ENCODE data around the gene NAPSA. TPM values are rescaled to one million over a fixed set of nuclear protein-coding genes. Genes with fewer than 3 reads are reported as not detected.
"Not testable (repeated sequence)": the region's sequence is repeated elsewhere in the genome, so short reads cannot be mapped to it uniquely, and the experiment has no call there.

The NAPSA gene
- total RNA-seq, 2 donors from 2014 or later, result 0.85 to 5.0 TPM

DNA sequence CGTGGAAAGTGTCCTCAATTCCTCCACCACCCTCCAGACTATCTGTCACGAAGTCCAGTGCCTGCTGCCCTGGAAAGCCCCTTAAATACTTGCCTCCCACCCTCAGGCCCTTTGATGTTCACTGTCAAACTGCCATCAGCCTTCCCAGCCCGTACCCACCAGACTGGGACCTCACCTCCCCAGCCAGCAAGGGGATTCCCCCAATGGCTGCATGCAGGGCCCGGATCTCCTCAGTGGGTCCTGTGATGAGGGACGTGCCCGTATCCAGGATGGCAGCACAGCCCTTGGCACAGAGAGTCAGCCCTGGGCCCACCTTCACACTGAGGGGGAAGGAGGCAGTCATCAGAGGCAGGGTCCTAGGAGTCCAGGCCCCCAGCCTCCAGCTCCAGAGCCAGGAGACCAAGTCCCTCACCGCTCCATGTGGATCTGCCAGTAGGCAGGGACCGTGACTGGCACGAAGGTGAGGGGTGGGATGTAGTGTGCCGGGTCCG is 6.1 kb downstream of the NAPSA start:
- no peaks in the 10 kb centered on the region for H3K9me3 ChIP-seq
- H3K4me1 ChIP-seq (replicated peaks), result no peaks in the 10 kb centered on the region
- H3K36me3 ChIP-seq, result no peaks in the 10 kb centered on the region
- intact Hi-C loops (cut with DNase I), result no loop called here
- DNase-seq (ENCODE audit: low spot score), result no peak
- TF ChIP-seq POLR2A (IDR thresholded peaks at IDR 0.05), result no peak
- TF ChIP-seq, protein P1, sequence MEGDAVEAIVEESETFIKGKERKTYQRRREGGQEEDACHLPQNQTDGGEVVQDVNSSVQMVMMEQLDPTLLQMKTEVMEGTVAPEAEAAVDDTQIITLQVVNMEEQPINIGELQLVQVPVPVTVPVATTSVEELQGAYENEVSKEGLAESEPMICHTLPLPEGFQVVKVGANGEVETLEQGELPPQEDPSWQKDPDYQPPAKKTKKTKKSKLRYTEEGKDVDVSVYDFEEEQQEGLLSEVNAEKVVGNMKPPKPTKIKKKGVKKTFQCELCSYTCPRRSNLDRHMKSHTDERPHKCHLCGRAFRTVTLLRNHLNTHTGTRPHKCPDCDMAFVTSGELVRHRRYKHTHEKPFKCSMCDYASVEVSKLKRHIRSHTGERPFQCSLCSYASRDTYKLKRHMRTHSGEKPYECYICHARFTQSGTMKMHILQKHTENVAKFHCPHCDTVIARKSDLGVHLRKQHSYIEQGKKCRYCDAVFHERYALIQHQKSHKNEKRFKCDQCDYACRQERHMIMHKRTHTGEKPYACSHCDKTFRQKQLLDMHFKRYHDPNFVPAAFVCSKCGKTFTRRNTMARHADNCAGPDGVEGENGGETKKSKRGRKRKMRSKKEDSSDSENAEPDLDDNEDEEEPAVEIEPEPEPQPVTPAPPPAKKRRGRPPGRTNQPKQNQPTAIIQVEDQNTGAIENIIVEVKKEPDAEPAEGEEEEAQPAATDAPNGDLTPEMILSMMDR (IDR thresholded peaks at IDR 0.05), result no peak
- TF ChIP-seq POLR2AphosphoS5 (IDR thresholded peaks at IDR 0.05), result no peak
- no peak overlapping the region for H3K27ac ChIP-seq
- H3K27me3 ChIP-seq (replicated peaks; ENCODE audit: insufficient read depth), result no peaks in the 10 kb centered on the region
- 92% methylated on average over 11 of the region's 11 CpGs for WGBS
- H3K4me3 ChIP-seq, result no peak overlapping the region

DNA sequence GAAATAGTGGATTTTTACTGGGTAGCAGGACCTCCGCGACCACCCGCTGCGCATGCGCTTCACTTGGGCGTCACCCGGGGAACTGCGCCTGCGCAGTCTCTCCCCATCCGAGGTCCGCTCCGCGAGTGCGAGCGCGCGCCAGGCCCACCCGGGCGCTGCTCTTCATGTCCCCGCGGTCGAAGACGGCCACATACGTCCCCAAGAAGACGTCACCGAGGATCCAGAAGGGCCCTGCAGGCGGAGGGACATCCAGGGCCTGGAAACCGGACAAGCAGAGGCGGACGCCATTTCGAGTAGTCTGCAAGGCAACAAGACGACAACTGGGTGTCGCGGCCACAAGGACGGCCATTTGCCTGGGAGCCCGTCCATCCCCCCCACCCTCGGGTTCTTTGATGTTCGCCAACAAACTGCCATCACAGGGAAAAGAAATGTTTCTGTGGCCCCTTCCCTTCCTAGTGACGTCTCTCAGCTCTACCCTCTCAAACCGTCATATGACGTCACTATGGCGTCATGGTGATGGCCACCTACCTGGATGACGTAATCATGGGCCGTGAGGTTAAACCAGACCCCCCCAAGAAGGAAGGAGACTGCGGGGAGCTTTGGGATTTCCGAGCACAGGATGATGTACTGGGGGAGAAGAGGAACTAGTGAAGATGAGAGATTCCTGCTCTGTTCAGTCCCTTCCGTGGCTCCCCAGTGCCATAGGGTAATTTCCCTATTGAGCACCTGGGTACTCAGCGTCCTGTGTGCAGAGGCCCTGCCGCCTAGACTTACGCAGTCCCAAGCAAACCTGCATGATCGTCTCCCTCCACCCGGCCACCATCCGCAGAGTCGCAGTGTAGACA is 6.7 kb downstream of the NAPSA start:
- peak overlapping the region; percentile 35 to 38 for H3K4me3 ChIP-seq
- 48% methylated on average over 54 of the region's 54 CpGs for WGBS
- DNase-seq (ENCODE audit: low spot score), result no peak
- H3K36me3 ChIP-seq, result no peaks in the 10 kb centered on the region
- H3K4me1 ChIP-seq (replicated peaks), result no peaks in the 10 kb centered on the region
- intact Hi-C loops (cut with DNase I), result no loop called here
- H3K9me3 ChIP-seq, result no peaks in the 10 kb centered on the region
- H3K27ac ChIP-seq, result peak overlapping the region; percentile 71 to 79
- TF ChIP-seq, protein P1 (IDR thresholded peaks at IDR 0.05), result no peak
- TF ChIP-seq POLR2AphosphoS5 (IDR thresholded peaks at IDR 0.05), result peak; percentile 40
- no peaks in the 10 kb centered on the region for H3K27me3 ChIP-seq (replicated peaks; ENCODE audit: insufficient read depth)

DNA sequence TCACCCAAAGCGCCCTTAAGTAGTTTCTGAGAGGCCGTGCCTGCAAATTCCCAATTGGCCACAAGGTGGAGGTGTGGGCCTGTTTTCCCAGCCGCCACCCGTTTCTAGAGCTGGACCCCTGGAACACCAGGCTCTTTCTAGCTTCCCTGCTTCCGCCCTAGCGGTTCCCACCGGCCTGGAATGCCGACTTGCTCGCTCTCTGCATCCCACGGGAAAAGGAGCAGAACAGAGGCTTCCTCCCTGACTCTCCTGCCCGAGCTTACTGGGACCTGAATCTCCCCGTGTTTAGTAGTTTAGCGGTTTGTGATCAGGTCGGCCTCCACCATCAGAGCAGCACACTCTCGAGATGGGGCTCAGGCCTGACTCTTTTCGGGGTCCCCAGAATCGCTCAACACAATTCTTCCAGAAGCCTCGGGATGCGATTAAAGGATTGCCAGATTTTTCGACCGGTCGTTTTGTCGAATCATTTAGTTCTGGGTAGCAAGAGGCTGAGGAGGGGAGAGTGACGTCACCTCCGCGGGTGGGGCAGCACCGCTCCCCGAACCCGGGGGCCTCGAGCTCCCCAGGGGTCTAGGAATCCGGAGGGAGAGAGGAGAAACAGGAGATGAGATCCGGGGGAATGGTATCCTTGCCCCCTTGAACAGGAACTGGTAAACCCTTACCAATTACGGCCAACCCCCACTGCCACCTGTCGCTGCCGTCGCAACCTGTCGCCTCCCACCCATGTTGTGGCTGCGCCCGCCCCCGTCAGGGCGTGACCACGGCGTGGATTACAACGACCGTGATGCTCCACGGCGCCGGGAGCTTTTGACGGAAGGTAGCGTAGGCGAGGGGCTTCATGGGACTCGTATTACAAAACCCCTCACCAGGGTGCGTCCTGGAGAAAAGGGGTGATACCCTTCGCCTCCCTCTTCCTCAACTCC is 8.0 kb downstream of the NAPSA start:
- WGBS, result 25% methylated on average over 54 of the region's 54 CpGs

DNA sequence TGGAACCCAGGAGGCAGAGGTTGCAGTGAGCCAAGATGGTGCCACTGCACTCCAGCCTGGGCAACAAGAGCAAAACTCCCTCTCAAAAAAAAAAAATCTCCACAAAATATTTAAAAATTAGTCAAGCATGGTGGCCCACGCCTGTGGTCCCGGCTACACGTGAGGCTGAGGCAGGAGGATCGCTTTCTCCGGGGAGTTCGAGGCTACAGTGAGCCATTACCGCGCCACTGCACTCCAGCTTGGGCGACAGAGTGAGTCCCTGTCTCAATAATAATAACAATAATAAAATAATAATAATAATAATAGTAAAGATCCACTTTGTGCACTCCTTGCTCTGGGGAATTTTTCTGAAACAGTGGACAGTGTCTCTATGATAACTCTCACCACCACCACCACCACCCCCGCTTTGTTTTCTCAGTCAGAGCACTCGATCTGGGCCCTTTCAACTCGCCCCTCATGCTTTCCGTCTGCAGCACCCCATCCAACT is 8.7 kb downstream of the NAPSA start:
- TF ChIP-seq, protein P1 (IDR thresholded peaks at IDR 0.05), result no peak
- TF ChIP-seq POLR2AphosphoS5 (IDR thresholded peaks at IDR 0.05), result no peak
- no peak for TF ChIP-seq POLR2A (IDR thresholded peaks at IDR 0.05)
- Histone ChIP-seq H3K36me3 (no peaks in the 10 kb centered on the region), H3K27ac (peak overlapping the region in 1 of 2 donors; percentile 79), H3K27me3 (replicated peaks; ENCODE audit: insufficient read depth) (no peaks in the 10 kb centered on the region), H3K4me1 (replicated peaks) (no peaks in the 10 kb centered on the region), H3K4me3 (peak overlapping the region in 1 of 2 donors; percentile 35), H3K9me3 (no peaks in the 10 kb centered on the region)
- no peak for DNase-seq (ENCODE audit: low spot score)
- intact Hi-C loops (cut with DNase I), result loop anchor here (2.0 kb wide), 1 partner anchor 426 kb away; no protein-coding TSS in a partner anchor
- 48% methylated on average over 13 of the region's 13 CpGs for WGBS

More for the DNA sequence above, 8.0 kb downstream of the NAPSA start:
- DNase-seq (ENCODE audit: low spot score), result peak; percentile 62
- H3K9me3 ChIP-seq, result no peaks in the 10 kb centered on the region
- no peaks in the 10 kb centered on the region for H3K36me3 ChIP-seq
- TF ChIP-seq POLR2AphosphoS5 (IDR thresholded peaks at IDR 0.05) (peak; percentile 37), POLR2A (IDR thresholded peaks at IDR 0.05) (no peak)
- TF ChIP-seq, protein P1 (IDR thresholded peaks at IDR 0.05), result peak; percentile 75 to 92 (median 84)
- H3K4me3 ChIP-seq, result peak overlapping the region; percentile 29 to 35
- H3K4me1 ChIP-seq (replicated peaks), result no peaks in the 10 kb centered on the region
- H3K27ac ChIP-seq, result peak overlapping the region; percentile 71 to 79
- H3K27me3 ChIP-seq (replicated peaks; ENCODE audit: insufficient read depth), result no peaks in the 10 kb centered on the region
- intact Hi-C loops (cut with DNase I), result loop anchor here (2.0 kb wide), 1 partner anchor 425 kb away; no protein-coding TSS in a partner anchor

DNA sequence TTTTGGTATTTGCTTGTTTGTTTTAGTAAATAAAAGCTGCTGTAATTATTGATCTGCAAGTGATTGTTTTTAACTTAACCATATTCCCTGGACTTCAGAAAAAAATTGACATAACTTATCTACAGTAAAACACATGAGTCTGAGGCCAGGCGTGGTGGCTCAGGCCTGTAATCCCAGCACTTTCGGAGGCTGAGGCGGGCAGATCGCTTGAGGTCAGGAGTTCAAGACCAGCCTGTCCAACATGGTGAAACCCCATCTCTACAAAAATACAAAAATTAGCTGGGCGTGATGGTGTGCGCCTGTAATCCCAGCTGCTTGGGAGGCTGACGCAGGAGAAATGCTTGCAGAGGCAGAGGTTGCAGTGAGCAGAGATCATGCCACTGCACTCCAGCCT is 12.0 kb downstream of the NAPSA start:
- intact Hi-C loops (cut with DNase I); H3K4me1 ChIP-seq (replicated peaks); H3K4me3 ChIP-seq; H3K36me3 ChIP-seq; H3K27me3 ChIP-seq (replicated peaks; ENCODE audit: insufficient read depth); DNase-seq (ENCODE audit: low spot score); H3K9me3 ChIP-seq; H3K27ac ChIP-seq: not testable (repeated sequence)
- 92% methylated on average over 7 of the region's 7 CpGs for WGBS

Measured in prostate gland (tissue), 2 donors.